NCI-H1105 (cell line): ENCODE results near the gene CROCC2.
A peak's percentile ranks its signal among the peaks of the same experiment; 100 is the strongest.

Source experiments
- DNase-seq: peaks from one replicate; lab custom pipeline; 2025; lab: John Stamatoyannopoulos, UW

The CROCC2 gene

DNA sequence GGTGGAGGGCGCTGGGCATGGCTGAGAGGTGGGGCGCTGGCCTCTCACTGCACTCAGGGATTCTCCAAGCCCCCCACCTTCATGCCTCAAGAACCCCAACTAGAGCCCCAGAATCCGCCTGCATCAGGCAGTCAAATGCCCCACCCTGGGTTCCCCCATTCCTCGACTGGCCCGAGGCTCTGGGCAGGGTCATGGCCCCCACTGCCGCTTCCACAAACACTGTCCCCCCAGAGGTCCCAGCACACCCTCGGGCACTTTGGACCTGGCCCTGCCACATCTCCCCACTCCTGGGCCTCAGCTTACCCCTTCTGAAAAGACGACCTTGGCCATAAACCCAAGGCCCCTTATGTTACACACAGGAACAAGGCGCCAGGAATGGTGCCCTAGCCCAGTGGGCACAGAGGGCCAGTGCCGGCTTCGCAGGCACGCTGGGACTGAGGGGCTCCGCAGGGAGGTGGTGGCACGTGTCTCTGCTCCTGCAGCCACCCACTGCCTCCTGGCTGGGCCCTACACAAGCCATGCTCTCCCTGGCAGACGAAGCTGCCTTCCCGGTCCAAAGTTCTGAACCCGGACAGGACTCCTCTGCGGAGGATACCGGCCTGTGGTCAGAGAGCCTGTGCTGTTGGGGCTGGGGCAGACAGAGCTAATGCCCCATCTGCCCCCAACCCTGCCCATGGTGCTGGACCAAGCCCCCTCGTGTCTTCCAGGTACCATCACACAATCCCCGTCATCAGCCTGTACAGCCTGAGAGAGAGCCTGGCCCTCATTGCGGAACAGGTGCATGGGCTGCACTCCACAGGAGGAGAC, 30.7 kb upstream of the CROCC2 start:
- no peak for DNase-seq

DNA sequence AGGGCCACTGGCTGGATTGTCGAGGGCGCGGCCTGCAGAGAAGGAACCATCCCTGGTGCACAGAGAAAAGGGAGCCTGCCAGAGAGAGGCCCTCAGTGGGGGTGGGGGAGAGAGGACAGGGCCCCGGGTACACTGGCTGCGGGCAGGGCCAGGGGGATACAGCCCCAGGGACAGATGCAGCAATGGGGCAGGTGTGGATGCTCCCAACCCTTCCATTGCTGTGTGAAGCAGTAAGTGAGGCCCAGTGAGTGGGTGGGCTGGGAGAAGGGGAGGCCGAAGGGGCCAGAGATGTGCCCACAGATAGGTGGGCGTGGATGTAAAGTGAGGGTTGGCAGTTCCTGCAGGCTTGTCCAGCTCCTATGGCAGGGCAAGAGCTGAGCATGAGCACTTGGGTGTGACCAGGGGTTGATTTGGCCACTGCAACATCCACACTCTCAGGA, 30.1 kb upstream of the CROCC2 start:
- no peak for DNase-seq

DNA sequence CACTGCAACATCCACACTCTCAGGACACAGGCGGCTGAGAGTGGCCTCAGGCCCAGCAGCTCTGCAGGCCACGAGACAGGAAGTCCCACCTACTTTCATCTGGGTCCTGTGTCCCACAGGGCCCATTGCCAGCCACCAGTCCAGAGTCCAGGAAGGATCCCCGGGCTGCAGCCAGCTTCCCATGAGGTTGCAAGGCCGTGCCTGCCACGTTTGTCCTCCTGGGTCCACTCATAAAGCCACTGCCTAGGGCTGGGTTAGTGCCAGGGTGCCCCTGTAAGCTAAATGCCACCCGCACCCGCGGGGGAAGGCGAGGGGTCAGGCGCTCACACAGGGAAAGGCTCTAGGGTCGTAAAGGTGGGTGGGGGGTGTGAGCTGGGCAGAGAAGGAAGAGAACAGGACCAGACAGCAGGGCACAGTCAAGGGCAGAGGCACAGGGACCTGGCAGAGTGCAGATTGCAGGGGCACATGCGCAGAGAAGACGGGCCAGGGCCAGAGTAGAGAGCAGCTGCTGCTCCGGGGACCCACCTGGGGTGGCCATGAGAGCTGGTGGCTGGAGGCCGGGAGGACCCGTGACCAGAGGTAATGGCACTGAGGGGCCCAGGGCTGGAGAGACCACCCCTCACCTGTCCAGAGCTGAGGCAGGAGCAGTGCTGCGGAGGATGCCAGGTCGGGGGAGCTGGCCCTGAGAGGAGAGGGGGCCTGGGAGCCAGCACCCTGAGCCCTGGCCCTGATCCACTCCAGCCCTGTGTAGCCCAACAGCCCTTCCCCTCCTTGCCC, 29.5 kb upstream of the CROCC2 start:
- DNase-seq: no peak

DNA sequence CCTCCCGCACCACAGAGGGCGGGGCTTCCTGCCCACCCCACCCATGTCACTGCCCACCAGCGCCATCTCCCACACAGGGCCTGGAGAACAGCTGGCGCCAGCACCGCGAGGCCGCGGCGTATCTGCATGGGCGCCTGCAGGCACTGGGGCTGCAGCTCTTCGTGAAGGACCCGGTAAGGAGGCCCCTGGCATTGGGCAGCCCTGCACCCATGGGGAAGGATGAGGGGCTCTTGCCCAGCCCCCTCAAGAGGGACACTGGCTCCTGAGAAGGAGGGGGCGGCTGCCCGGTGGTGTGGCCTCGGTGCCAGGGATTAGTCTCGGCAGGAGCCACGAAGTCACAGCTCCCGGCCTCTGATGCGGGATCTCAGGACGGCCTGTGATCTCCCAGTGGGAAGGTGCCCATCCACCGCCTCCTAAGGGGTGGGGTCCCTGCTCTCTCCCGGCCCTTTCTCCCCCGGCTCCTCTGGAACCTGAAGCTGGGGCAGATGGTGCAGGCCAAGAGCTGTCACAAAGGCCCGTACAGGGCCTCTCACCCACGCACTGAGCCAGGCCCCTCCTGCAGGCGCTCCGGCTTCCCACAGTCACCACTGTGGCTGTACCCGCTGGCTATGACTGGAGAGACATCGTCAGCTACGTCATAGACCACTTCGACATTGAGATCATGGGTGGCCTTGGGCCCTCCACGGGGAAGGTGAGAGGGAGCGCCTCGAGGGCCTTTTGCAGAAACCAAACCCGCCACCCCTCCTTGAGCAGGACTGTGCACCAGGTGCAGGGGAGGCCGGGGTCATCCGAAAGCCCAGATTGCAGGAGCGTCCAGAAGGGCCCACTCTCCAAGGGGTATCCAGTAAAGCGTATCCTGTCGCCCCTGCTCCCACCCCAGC, 28.4 kb upstream of the CROCC2 start:
- DNase-seq: no peak

DNA sequence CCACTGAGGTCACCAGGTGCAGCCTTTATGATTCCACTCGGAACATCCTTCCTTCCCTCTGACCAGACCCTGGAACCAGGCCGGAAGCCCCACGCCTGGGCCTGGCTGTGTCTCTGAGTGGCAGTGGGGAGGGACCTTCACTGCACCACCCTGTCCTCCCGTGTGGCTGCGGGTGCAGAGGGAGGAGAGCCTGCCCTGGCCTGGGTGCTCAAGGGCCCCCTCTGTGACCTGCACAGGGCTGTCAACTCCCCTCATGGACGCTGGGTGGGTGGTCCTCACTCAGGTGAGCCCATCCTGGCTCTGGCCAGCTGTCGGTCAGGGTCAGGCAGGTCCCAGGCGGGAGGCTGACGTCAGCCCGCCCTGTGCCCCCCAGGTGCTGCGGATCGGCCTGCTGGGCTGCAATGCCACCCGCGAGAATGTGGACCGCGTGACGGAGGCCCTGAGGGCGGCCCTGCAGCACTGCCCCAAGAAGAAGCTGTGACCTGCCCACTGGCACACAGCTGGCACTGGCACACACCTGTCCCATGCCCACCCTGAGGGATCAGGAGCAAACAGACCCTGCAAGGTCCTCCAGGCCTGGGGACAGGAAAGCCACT, 27.7 kb upstream of the CROCC2 start:
- no peak for DNase-seq

DNA sequence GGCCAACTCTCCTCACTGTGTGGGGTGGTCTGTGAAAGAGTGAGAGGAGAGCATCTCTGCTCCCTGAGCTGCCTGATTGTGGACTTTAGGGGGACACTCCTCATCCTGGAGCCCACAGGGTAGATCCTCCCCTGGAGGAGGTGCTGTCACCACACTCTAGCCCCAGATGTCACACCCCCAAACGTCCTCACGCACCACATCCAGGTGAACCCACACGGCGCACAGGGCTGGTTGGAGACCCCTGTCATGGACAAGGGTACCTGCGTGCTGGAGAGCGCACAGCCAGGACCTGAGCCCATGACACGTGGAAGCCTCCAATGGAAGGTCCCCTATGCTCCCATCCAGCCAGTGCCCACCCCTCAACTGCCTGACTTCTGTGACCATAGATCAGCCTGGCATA, 27.0 kb upstream of the CROCC2 start:
- DNase-seq: no peak

DNA sequence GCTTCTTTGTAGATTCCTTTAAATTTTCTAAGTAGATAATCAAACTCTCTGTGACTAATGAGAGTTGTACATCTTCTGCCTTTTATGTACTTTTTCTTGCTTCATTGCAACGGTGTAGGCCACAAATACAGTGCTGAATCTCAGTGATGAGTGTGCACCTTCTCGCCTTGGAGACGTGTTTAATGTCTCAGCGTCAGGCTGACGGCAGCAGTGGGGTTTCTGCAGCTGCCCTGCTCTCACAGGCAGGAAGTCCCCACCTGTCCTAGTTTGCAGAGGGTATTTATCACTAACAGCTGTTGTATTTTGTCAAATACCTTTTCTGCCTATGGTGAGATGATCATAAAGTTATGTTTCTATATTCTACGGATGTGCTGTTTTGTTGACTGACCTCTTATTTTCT, 24.2 kb upstream of the CROCC2 start:
- DNase-seq: peak; percentile 51

DNA sequence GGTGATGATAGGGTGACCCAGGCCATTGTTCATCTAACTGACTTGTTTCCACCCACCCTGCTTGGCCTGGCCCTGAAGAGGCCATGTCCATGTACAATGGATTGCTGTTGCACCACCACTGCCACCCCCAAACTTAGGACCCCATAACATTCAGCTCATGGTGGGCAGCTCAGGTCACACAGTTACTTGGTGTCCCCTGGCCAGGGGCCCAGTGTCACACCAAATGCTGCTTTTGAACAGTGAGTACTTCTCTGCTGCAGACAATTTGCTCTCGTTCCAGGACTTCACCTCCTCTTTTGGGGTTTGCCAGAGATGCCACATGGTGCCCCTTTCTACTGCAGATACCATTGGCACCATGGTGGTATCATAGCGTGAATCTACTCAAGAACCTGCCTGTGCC, 21.9 kb upstream of the CROCC2 start:
- DNase-seq: no peak

DNA sequence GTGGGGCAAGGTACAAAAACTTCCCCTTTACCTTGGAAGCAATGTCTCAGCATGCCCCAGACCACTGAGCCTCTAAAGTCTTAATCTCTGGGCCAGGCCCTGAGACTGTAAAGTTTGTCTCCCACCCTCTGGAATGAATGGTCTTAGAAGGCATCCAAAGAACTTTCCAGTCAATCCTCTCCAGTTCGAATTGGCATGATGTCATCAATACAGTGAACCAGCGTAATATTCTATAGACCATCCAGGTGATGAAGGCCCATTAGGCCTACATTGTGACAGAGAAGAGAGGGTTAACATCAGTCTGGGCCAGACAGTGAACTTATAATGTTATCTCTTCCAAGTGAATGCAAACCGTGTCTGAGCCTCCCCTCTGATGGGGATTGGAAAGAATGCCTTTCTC, 21.4 kb upstream of the CROCC2 start:
- no peak for DNase-seq

DNA sequence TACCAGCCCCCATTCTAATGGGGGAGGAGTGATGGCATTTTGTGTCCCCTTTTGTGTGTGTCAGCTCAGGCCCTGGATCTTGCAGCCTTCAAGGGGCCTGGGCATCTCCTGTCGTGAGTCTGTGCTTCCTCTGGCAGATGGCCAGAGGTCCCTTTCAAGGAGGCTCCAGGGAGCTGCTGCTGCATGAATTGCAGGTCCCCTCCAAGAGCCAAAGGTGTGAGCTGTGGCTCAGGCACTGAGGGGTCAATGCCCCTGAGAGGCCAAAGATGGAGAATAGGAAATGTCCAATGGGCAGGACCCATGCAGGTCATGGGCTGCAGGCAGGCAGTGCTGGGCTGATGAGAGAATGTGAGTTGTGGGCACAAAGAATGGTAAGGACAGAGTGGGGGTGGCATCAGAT, 20.6 kb upstream of the CROCC2 start:
- DNase-seq: no peak

DNA sequence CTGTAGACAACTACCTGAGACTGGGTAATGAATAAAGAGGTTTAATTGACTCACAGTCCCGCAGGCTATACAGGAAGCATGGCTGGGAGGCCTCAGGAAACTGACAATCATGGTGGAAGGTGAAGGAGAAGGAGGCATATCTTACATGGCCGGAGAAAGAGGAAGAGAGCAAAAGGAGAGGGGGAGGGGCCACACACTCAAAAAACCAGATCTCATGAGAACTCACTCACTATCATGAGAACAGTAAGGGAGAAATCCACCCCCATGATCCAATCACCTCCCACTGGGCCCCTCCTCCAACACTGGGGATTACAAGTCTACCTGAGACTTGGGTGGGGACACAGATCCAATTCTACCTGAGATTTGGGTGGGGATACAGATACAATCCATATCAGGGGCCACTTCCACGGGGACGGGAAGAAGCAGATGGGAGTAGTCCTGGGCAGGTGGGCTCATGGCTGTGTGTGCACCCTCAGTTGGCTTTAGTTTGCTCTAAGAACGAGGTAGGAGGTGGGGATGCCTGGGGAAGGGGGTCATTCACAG, 20.0 kb upstream of the CROCC2 start:
- no peak for DNase-seq

DNA sequence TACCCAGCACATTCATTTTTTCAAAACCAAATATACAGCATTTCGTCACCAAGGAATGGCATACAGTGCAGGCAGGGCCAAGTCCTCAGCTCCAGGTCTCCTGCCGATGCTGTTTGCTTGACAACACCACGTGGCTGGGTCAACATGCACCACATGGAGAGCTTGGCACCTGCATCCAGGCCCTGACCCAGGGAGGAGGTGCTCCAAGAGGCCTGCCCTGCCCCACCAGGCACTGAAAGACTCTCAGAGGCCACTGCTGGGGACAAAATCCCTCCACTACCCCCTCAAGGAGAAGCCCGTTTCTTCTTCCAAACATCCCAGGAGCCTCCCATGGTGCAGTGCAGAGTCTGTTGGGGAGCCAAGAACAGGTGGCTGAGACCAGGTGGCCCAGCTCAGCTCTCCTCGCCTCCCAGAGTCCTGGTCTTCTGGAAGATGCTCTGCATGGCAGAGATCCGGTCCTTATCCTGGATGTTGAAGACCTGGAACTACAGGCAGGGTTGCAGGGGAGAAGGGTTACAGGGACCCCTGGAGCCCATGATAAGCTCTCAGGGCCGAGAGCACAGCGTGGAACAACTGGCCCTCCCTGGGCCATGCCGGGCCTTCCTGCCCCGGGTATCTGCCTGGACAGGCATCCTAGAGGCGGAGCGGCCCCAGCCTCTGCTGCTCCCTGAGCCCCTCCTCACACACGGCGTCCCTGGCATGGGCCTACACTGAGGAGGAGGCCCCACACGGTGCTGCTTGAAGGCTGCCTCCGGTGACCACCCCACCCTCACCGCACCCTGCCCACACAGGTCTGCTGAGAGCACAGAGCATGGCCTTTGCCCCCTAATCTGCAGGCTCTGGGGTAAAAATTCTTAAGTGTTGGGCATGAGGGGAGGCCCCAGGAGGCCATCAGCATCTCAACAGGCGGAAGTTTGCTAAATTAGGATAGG, 19.2 kb upstream of the CROCC2 start:
- DNase-seq: no peak

DNA sequence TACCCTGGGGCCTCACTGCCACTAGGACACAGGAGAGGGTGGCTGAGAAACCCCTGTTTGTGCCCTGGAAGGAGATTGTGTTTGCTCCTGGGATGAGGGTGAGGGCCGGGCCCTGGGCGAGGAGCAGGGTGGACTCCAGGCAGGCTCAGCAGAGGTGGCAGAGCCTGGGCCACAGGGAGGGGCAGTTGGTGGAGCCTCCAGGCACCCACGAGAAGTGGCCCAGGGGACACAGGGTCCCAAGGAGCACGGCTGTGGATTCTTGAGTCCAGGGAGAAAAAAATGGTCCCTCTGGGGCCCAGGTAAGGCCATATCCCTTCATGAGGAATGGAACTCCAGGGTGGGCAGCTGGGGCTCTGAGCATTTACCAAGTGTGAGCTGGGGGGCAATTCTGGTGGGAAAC, 18.5 kb upstream of the CROCC2 start:
- no peak for DNase-seq

DNA sequence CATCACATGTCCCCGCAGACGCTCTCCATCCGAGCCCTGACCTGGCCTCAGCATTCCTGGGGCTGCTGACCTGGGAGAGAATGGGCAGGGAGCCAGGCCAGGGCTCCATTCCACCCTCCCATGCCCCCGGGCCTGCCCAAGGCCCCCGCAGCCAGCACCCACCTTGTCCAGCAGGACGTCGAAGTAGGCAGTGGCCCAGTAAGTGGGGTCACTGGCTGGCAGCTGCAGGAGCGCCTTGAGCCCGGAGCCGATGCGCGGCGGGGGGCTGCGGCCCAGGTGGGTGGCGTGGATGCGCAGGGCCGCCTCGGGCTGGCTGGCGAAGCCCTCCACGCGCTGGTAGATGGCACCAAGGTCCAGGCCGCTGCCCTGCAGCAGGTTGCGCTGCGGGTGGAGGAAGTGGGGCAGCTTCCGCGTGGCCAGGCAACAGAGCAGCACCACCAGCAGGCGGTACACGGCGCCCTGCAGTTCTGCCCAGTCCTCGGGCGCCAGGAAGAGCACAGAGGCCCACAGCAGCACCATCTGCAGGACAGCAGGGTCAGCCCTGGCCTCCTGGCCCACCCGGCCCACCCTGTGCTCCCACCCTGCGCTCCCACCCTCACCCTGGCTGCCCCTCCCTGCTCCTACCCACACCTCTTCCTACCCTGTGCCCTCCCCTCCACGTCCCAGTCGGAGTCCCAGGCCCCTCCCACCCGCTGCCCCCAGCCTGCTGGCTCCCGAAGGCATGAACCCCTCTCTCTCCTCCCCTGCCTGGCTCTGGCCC, 17.8 kb upstream of the CROCC2 start:
- DNase-seq: no peak

DNA sequence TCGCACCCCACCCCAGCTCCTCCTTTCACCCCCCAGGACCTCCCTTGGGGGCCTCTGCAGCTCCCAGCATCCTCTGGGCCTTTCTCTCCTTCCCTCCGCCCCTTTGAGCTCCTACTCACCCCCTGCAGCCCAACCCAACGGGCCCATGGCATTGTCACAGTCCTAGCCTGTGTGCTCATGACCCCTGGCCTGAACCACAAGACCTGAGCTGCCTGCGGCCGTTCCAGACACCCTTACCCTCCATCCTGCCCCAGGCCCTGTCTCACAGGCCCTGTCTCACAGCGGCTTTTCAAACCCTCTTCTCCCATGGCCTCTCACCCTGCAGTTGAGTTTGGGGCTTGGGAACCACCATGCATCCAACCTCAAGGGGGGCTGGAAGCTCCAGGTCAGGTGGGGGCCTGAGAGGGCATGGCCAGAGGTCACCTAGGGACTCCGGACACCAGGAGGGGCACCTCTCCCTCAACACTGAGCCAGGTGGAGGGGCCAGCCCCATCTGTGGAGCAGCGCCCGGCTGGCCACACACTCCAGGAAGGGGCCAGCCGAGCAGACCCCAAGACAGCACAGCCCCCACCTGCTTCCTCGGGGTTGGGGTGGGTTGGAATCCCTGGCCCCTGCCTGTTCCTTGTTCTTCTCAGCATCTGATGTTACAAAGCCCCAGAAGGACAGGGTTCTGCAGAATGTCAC, 17.1 kb upstream of the CROCC2 start:
- DNase-seq: no peak

DNA sequence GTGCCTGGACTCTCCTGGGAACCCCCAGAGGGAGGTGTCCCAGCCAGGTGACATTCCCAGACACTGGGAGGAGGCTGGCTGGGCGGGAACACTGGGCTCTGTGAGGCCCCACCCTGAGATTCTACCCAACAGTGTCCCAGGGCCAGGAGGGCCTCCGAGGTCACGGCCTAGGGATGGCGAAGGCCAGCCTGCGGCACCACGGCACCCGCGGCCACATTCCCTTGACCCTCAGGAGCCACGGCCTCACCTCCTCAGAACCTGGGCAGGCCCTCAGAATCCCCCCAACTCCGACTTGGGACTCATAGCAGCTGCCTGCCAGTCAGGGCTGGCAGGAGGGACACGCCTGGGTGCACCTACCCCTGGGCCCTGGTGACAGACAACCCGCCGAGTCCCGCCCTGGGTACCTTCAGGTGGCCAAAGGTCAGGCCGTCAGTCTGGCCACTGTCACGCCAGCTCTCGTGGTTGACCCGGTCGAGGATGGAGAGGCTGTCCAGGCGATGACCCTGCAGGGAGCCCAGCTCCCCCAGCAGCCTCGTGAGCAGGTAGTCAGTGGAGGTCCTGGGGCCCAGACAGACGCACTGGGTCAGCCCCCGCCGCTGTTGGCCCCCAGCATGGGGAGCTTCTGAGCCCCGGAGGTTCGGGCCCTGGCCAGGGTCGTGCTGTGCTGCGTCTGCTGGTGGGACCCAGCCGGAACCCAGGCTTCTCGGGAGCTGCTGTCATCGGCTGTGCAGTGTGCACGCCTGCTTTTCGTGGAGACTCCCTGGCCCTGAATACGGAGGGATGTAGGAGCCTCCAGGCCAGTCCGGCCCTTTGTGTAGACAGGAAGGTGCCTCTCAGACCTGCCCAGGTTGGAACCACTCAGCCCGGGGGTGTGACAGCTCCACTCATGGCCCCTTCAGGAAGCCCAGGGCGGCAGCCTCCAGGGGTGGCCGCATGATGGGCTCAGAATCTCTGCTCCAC, 16.3 kb upstream of the CROCC2 start:
- no peak for DNase-seq

DNA sequence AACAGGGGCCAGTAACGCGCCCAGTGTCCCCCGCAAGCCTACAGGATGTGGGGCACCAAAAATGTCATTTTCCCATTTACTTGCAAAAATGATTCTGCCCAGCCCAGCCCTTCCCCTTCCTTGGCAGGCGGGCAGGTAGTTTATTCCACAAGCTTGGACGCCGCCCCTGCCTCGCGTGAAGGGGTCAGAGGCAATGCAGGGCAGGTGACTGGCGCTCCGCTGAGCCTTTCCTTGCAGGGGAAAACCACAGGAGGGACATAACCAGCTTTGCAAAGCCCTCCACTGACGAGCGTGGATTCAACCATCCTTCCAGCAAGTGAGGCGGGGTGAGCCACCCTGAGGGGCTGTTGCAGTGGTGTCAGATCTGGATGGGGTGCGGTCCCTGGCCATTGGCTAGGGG, 15.4 kb upstream of the CROCC2 start:
- no peak for DNase-seq
